GM18907 (cell line): Measurements from ENCODE around the gene TAF11L10.
"Not testable (repeated sequence)": the region's sequence is repeated elsewhere in the genome, so short reads cannot be mapped to it uniquely, and the experiment has no call there.

Source experiments
- ATAC-seq: cut with Tn5 transposase; IDR thresholded peaks from one replicate; pipeline ENCODE4 v1.9.1; 2021; ENCODE audit warnings: mild to moderate bottlenecking, moderate library complexity; ENCODE audit not compliant: unreplicated experiment

TAF11L10 gene

DNA sequence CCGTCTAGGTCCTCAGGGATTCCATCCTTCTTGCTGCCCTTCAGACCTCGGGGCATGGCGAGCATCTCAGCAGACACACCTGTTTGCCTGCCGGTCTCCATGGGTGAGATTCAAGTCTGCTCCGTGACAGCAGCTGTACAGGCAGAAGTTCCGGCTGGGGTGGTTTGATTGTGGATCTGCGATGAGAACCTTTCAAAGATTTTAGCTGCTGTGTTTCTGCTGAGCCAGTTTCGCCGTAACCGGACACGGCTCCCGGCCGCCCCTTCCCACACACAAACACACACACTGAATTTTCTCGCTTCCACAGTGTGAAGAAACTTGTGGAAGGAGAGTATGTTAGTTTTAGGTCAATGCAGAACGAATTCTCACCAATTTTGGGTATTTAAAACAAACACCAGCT lies at the start of gene TAF11L10:
TSS of gene TAF11L10 (minus strand) at position 101 of the 400 bp plus-strand sequence.
- not testable (repeated sequence) for ATAC-seq

DNA sequence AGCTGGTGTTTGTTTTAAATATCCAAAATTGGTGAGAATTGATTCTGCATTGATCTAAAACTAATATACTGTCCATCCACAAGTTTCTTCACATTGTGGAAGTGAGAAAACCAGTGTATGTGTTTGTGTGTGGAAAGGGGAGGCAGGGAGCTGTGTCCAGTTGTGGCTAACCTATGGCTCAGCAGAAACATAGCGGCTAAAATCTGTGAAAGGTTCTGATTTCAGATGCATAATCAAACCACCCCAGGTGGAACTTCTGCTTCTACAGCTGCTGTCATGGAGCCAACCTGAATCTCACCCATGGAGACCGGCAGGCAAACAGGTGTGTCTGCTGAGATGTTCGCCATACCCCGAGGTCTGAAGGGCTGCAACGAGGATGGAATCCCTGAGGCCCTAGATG lies 36.5 kb upstream of the TAF11L10 start, which contains the start of gene TAF11L14:
TSS of gene TAF11L14 (plus strand) at position 301 of the 400 bp plus-strand sequence.
- ATAC-seq = no peak

DNA sequence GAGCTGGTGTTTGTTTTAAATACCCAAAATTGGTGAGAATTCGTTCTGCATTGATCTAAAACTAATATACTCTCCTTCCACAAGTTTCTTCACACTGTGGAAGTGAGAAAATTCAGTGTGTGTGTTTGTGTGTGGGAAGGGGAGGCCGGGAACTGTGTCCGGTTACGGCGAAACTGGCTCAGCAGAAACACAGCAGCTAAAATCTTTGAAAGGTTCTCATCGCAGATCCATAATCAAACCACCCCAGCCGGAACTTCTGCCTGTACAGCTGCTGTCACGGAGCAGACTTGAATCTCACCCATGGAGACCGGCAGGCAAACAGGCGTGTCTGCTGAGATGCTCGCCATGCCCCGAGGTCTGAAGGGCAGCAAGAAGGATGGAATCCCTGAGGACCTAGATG lies 34.2 kb upstream of the TAF11L10 start, which contains the start of gene TAF11L13:
TSS of gene TAF11L13 (plus strand) at position 301 of the 400 bp plus-strand sequence.
- not testable (repeated sequence) for ATAC-seq

DNA sequence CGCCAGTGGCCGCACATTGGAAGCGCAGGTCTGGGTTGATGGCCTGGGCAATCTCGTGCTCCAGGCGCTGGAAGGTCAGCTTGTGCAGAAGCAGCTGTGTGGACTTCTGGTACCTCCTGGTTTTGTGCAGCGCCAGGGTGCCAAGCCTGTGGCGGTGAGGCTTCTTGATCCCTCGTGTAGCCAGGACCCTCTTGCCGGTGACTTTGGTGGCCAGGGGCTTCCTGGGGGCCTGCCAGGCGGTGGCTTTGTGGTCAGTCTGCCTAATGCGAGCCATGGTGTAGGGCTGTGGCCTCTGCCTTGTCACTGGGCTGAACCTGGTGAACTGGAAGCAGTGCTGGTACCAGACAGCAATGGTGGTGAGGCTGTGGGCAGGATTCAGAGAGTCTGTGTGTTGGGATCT lies 28.1 kb upstream of the TAF11L10 start:
- ATAC-seq = no peak

DNA sequence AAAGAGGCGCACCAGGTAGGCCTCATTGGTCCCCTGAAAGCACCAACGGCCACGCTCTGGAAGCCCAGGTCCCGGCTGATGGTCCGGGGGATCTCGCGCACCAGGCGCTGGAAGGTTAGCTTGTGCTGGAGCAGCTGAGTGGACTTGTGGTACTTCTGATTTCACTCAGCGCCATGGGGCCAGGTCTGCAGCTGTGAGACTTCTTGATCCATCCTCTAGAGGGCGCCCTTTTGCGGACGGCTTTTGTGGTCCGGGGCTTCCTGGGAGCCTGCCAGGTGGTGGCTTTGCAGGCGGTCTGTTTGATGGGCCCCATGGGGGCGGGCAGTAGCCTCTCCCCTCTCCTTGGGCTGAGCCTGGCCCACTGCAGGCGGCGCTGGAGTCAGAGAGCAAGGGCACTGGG lies 23.0 kb upstream of the TAF11L10 start:
- no peak for ATAC-seq

DNA sequence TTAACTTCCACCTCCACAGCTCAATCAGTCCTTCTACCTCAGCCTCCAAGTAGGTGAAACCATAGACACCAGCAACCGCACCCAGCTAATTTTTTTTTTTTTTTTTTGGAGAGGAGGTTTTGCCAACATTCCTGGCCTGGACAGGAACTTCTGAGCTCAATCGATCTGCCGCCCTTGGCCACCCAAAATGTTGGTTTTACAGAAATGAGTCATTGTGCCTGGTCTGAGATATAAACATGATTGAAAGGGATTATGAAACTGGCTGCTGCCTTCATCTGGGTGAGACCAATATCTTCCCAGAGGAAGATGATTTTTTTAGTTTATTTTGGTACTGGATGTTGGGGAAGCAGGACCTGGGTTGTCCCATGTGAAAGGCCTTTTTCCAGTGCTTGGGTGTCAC lies 21.7 kb upstream of the TAF11L10 start:
- ATAC-seq = no peak

DNA sequence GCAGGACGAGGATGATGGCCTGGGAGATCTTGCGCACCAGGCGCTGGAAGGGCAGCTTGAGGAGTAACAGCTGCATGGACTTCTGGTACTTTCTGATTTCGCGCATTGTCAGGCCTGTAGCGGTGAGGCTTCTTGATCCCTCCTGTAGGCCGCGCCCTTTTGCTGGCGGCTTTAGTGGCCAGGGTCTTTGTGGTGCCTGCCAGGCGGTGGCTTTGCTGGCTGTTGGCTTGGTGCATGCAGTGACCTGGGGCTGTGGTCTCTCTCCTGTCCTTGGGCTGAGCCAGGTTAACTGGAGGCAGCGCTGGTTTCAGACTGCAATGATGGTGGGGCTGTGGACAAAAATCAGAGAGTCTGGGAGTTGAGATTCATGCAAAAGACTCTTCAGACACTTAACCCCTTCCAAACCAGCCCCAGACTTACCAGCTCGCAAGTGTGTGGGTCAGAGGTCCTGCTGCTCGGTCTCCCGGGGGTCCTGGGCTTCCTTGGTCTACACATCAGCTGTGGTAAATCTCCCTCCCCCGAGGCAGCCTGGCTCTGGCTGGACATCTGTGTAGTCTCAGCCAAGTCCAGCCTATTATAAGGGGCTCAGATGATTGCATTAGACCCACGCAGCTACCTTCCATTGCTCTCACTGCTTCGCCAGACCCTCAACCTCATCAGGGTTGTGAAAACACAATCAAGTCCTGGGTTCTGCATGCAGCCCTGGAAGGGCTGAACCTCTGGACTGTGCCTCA lies 17.4 kb upstream of the TAF11L10 start:
- no peak for ATAC-seq

DNA sequence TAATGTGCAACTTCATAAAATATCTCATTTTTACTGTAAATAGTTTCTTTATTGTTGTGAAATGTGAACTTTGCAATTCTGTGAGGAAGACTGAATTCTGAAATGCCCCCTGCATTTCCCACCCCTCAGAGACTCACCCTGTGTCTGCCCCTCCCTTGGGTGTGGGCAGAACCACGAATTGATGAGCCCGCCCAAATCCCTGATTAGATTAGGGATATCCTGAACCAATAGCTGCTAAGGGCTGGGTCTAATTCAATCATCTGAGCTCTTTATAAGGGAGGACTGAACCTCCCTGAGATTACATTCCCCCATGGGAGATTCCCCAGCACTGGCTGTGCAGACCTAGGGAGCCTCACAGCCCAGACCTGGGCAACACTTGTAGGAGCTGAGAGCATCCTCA lies 12.5 kb upstream of the TAF11L10 start, which contains the start of gene TAF11L12:
TSS of gene TAF11L12 (plus strand) at position 301 of the 400 bp plus-strand sequence.
- ATAC-seq = not testable (repeated sequence)

DNA sequence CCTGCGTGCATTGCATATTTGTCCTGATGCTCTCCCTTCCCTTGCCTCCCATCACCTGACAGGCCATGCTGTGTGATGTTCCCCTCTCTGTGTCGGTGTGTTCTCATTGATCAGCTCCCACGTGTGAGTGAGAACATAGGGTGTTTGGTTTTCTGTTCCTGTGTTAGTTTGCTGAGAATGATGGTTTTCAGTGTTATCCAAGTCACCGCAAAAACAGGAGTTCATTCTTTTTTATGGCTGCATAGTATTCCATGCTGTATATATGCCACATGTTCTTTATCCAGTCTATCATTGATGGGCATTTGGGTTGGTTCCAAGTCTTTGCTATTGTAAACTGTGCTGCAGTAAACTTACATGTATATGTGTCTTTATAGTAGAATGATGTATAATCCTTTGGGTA lies 9.8 kb upstream of the TAF11L10 start:
- ATAC-seq = not testable (repeated sequence)

DNA sequence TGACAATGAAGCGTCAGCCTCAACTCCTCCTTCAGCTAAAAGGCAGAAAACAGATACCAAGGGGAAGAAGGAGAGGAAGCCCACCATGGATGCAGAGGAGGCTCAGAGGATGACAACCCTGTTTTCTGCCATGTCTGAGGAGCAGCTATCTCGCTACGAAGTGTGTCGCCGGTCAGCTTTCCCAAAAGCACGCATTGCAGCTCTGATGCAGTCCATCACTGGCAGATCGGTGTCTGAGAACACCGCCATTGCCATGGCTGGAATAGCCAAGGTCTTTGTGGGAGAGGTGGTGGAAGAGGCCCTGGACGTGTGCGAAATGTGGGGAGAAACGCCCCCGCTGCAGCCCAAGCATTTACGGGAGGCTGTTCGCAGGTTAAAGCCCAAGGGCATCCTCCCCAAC lies 7.3 kb upstream of the TAF11L10 start:
- ATAC-seq = no peak

DNA sequence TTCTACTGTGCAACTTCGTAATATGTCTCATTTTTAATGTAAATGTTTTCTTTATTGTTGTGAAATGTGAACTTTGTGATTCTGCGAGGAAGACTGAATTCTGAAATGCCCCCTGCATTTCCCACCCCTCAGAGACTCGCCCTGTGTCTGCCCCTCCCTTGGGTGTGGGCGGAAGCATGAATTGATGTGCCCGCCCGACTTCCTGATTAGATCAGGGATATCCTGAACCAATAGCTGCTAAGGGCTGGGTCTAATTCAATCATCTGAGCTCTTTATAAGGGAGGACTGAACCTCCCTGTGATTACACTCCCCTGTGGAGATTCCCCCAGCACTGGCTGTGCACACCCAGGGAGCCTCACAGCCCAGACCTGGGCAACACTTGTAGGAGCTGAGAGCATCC lies 6.3 kb upstream of the TAF11L10 start, which contains the start of gene TAF11L11:
TSS of gene TAF11L11 (plus strand) at position 304 of the 400 bp plus-strand sequence.
- ATAC-seq = not testable (repeated sequence)

DNA sequence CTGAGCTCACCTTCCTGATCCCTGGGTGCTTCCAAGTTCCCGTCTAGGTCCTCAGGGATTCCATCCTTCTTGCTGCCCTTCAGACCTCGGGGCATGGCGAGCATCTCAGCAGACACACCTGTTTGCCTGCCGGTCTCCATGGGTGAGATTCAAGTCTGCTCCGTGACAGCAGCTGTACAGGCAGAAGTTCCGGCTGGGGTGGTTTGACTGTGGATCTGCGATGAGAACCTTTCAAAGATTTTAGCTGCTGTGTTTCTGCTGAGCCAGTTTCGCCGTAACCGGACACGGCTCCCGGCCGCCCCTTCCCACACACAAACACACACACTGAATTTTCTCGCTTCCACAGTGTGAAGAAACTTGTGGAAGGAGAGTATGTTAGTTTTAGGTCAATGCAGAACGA lies 3.4 kb downstream of the TAF11L10 start, which contains the start of gene TAF11L9:
TSS of gene TAF11L9 (minus strand) at position 140 of the 400 bp plus-strand sequence.
- ATAC-seq = not testable (repeated sequence)

DNA sequence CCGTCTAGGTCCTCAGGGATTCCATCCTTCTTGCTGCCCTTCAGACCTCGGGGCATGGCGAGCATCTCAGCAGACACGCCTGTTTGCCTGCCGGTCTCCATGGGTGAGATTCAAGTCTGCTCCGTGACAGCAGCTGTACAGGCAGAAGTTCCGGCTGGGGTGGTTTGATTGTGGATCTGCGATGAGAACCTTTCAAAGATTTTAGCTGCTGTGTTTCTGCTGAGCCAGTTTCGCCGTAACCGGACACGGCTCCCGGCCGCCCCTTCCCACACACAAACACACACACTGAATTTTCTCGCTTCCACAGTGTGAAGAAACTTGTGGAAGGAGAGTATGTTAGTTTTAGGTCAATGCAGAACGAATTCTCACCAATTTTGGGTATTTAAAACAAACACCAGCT lies 6.8 kb downstream of the TAF11L10 start, which contains the start of gene TAF11L8:
TSS of gene TAF11L8 (minus strand) at position 101 of the 400 bp plus-strand sequence.
- not testable (repeated sequence) for ATAC-seq

DNA sequence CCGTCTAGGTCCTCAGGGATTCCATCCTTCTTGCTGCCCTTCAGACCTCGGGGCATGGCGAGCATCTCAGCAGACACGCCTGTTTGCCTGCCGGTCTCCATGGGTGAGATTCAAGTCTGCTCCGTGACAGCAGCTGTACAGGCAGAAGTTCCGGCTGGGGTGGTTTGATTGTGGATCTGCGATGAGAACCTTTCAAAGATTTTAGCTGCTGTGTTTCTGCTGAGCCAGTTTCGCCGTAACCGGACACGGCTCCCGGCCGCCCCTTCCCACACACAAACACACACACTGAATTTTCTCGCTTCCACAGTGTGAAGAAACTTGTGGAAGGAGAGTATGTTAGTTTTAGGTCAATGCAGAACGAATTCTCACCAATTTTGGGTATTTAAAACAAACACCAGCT lies 12.0 kb downstream of the TAF11L10 start, which contains the start of gene TAF11L7:
TSS of gene TAF11L7 (minus strand) at position 101 of the 400 bp plus-strand sequence.
- not testable (repeated sequence) for ATAC-seq
